ENCODE results near the gene LETMD1.

DNA sequence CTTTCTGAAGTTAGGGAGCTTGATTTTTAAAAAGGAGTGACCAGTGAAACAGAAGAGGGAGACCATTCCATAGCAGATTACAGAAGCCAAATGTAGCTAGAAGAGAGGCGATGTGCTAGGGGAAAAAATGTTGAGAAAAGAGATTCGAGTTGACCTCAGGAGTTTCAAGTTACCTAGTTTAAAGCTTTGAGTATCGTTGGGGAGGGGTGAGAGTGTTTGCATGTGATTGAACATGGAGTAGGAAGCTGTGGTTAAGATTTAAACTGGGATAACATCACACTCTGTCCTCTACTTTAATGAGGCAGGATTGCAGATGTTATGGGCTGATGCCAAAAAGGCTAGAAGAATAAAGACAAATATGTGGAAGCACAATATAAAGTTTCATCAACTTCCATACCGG lies 3.7 kb downstream of the LETMD1 start:
- TF ChIP-seq, protein P1, sequence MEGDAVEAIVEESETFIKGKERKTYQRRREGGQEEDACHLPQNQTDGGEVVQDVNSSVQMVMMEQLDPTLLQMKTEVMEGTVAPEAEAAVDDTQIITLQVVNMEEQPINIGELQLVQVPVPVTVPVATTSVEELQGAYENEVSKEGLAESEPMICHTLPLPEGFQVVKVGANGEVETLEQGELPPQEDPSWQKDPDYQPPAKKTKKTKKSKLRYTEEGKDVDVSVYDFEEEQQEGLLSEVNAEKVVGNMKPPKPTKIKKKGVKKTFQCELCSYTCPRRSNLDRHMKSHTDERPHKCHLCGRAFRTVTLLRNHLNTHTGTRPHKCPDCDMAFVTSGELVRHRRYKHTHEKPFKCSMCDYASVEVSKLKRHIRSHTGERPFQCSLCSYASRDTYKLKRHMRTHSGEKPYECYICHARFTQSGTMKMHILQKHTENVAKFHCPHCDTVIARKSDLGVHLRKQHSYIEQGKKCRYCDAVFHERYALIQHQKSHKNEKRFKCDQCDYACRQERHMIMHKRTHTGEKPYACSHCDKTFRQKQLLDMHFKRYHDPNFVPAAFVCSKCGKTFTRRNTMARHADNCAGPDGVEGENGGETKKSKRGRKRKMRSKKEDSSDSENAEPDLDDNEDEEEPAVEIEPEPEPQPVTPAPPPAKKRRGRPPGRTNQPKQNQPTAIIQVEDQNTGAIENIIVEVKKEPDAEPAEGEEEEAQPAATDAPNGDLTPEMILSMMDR (IDR thresholded peaks at IDR 0.05; ENCODE audit: extremely low read depth in 1 of 2, insufficient read depth in 1 of 2, low read depth in 1 of 2, low read length in 2 of 2): no peak
- TF ChIP-seq, protein P2, sequence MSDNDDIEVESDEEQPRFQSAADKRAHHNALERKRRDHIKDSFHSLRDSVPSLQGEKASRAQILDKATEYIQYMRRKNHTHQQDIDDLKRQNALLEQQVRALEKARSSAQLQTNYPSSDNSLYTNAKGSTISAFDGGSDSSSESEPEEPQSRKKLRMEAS (IDR thresholded peaks at IDR 0.05; ENCODE audit: insufficient read depth, insufficient read length): no peak
- TF ChIP-seq MYC (IDR thresholded peaks at IDR 0.05; ENCODE audit: low read depth, low read length) (no peak), POLR2A (IDR thresholded peaks at IDR 0.05; ENCODE audit: low read depth, low read length) (no peak)

Data from endothelial cell of umbilical vein (primary cell).